ENCODE results near the gene BMPER.

The BMPER gene

DNA sequence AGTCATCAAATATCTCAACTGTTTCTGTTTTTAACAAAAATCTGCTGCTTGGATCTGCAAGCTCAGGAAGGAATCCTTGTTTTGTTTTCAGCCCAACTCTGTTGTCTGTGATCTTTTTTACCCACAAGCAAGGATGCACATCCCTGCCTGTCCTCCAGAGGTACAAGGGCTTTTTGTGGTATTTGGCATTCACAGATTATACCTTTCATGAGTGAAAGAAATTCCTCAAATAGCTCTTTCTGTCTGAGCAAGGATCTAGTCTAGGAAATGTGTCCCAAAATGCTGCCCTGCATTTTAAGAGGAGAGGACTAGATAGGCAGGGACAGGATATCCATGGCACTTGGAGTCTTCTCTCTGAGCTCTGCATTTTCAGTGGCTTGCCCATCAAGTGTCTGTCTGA, 151.8 kb downstream of the BMPER start:
- Mint-ChIP-seq H3K27ac (no peak overlapping the region), H3K4me1 (no peaks in the 10 kb centered on the region), H3K27me3 (peaks cover 2% of the 10 kb centered on the region), H3K9me3 (no peaks in the 10 kb centered on the region), H3K36me3 (no peaks in the 10 kb centered on the region), H3K4me3 (no peak overlapping the region)
- DNase-seq (ENCODE audit: low spot score in 2 of 2), result no peak
- no peak for ATAC-seq (ENCODE audit: low read depth)

DNA sequence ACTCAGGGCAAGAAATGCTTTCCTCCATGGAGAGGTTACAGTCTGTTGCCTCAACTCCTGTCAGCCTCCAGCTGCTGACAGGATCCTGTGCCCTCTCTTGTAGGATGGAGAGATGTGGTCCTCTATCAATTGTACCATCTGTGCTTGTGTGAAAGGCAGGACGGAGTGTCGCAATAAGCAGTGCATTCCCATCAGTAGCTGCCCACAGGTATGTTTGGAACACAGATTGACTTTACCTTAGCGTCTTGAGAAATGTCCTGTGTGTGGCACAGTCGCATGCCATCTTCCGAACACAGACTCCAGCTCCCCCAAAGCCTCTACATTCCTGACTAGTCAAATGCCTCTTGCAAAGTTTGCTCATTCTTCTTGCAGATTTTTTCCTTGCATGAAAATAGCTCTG, 152.6 kb downstream of the BMPER start:
- H3K27ac Mint-ChIP-seq, result no peak overlapping the region
- no peaks in the 10 kb centered on the region for H3K9me3 Mint-ChIP-seq
- no peak for ATAC-seq (ENCODE audit: low read depth)

DNA sequence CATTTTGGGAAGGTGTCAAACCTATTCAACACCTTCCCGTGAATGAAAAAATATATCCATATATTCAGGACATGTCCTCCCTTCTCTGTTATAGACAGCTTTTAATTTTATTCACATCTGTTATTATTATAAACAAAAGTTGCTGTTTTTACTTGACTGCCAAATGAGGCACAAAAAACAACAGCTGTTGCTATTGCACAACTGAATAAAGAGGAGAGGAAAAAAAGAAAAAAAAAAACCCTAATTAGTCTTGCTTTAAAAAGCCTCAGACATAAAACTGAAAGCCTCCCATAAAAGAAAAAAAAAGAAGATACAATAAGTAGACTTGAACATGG, 153.4 kb downstream of the BMPER start:
- no peaks in the 10 kb centered on the region for H3K36me3 Mint-ChIP-seq
- no peaks in the 10 kb centered on the region for H3K9me3 Mint-ChIP-seq
- H3K4me1 Mint-ChIP-seq, result no peaks in the 10 kb centered on the region
- no peak for ATAC-seq (ENCODE audit: low read depth)
- H3K27me3 Mint-ChIP-seq, result peaks cover 2% of the 10 kb centered on the region
- H3K27ac Mint-ChIP-seq, result no peak overlapping the region
- H3K4me3 Mint-ChIP-seq, result no peak overlapping the region
- DNase-seq (ENCODE audit: low spot score in 2 of 2), result no peak

More for the DNA sequence above, 152.6 kb downstream of the BMPER start:
- Mint-ChIP-seq H3K27me3 (peaks cover 2% of the 10 kb centered on the region), H3K4me1 (no peaks in the 10 kb centered on the region), H3K4me3 (no peak overlapping the region), H3K36me3 (no peaks in the 10 kb centered on the region)
- DNase-seq (ENCODE audit: low spot score in 2 of 2), result no peak

DNA sequence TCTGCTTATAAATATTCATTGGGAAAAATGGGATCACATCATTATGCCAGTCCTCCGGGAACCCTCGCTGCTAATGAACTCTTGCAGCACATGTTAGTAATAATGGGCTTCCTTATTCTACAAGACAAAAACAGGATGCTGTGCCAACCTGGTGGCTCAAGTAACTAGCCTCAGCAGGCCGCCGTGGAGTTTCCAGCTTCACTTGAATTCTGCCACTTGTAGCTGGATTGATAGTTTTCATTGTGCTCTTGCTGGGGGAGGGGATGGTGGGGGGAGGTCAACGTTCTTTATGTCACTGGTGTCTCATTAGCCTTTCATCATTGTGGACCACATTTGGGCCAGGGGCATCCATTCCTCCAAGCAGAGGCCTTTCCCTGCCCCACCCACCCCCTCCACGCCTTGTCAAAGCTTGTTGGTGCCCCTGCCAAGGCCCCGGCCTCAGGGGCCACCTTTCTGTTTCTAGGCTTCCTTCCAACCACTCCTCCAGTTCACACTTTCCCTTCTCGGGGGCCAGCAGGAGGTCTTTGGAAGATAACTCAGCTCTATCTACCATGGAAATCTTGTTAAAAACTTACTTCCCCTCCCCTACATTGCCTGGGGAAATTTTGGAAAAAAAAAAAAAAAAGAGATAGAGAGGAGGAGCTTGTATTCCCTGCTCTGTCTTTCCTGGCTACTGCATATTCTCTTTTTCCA, 153.9 kb downstream of the BMPER start:
- H3K27ac Mint-ChIP-seq, result no peak overlapping the region
- no peak overlapping the region for H3K4me3 Mint-ChIP-seq
- H3K9me3 Mint-ChIP-seq, result no peaks in the 10 kb centered on the region
- no peaks in the 10 kb centered on the region for H3K27me3 Mint-ChIP-seq
- ATAC-seq (ENCODE audit: low read depth), result no peak
- DNase-seq (ENCODE audit: low spot score in 2 of 2), result no peak
- no peaks in the 10 kb centered on the region for H3K4me1 Mint-ChIP-seq
- no peaks in the 10 kb centered on the region for H3K36me3 Mint-ChIP-seq

DNA sequence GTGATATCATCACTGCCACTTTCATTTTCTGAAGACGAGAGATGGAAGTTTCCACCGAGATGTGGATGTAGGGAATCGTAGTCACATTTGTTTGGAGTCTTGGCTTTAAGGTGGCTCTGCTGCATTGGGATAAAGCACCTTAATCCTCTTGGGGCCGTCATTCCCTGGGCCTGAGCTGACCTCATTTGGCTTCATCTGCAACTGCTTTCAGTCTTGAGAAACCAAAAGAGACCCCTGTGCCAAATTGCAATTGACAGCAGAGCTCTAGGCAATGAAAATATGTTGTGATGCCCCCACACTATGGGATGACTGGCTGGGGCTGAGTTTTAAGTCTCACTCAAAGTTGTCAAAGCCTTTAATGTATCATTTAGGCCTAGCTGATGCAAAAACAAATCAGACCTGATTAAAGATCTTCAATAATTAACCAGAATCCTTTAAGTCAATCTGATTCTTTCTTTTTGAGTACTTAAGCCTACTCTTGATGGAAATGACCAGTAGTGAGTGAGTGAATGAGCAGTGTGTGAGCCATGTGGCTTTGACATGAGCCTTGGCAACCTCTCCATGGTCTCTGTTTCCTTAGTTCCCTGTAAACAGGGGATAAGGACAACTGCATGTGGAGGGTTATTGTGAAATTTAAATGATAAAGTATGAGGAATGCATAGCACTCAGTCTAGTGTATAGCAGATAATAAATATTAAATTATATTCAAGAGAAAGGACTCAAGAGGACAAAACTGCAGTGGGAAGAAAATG, 155.0 kb downstream of the BMPER start:
- Mint-ChIP-seq H3K9me3 (no peaks in the 10 kb centered on the region), H3K4me1 (no peaks in the 10 kb centered on the region), H3K27ac (no peak overlapping the region), H3K4me3 (no peak overlapping the region), H3K27me3 (no peaks in the 10 kb centered on the region), H3K36me3 (no peaks in the 10 kb centered on the region)
- DNase-seq (ENCODE audit: low spot score in 2 of 2), result no peak
- no peak for ATAC-seq (ENCODE audit: low read depth)

DNA sequence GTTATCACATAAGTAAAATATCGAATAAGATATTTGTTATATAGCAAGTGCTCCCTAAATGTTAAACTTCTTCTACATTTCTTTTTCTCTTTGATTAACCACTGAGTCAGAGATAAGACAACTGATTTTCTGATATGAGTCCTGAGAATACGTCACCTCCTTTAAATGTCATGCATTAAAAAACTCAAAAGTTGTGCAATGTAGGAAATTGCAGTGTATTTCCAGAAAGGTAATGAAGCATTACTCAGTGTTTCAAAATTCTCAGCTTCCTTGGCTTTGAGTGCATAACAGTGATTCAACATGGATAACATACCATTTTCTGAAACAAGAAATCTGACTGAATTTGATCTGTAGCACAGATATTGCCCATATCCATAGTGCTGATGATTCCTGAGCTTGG, 155.8 kb downstream of the BMPER start:
- Mint-ChIP-seq H3K9me3 (no peaks in the 10 kb centered on the region), H3K4me3 (no peak overlapping the region), H3K27ac (no peak overlapping the region), H3K36me3 (no peaks in the 10 kb centered on the region), H3K27me3 (no peaks in the 10 kb centered on the region), H3K4me1 (no peaks in the 10 kb centered on the region)
- DNase-seq (ENCODE audit: low spot score in 2 of 2) (no peak), ATAC-seq (ENCODE audit: low read depth) (no peak)

DNA sequence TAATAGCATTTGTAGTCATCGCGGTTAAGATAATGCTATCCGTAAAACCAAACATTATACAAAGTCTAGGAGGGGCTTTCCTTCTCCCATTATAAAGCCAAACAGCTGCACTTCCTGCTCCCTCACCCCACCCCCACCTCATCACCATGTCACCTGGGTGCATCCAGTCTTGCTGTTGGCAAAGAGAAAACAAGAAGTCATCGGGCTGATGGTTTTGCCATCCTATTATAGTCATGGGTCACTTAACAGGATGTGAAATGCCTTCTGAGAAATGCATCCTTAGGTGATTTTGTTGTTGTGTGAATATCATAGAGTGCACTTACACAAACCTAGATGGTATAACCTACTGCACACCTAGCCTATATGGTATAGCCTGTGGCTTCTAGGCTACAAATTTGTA, 157.0 kb downstream of the BMPER start:
- no peak overlapping the region for H3K4me3 Mint-ChIP-seq
- H3K9me3 Mint-ChIP-seq, result no peaks in the 10 kb centered on the region
- DNase-seq (ENCODE audit: low spot score in 2 of 2), result no peak
- H3K27ac Mint-ChIP-seq, result no peak overlapping the region
- no peaks in the 10 kb centered on the region for H3K4me1 Mint-ChIP-seq
- ATAC-seq (ENCODE audit: low read depth), result no peak
- no peaks in the 10 kb centered on the region for H3K27me3 Mint-ChIP-seq
- H3K36me3 Mint-ChIP-seq, result no peaks in the 10 kb centered on the region

DNA sequence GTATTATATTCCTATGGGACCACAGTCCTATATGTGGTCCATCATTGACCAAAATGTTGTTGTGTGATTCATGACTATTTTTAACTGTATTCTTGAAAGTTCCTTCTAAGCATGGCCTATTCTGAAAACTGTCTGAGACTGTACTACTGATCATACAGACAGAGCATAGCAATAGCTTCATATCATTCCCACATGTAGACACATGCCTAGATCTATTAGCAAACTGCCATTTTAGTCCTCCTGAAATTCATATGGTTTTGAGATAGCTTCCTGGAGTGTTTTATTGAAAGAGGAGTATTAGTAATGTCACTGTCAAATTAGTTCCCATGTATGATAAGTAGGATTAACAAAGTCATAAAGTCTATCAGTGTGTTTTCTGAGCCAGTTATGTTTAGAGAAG, 157.5 kb downstream of the BMPER start:
- no peak overlapping the region for H3K4me3 Mint-ChIP-seq
- H3K27ac Mint-ChIP-seq, result no peak overlapping the region
- DNase-seq (ENCODE audit: low spot score in 2 of 2) (no peak), ATAC-seq (ENCODE audit: low read depth) (no peak)
- H3K36me3 Mint-ChIP-seq, result no peaks in the 10 kb centered on the region
- H3K4me1 Mint-ChIP-seq, result no peaks in the 10 kb centered on the region
- H3K27me3 Mint-ChIP-seq, result no peaks in the 10 kb centered on the region
- no peaks in the 10 kb centered on the region for H3K9me3 Mint-ChIP-seq

DNA sequence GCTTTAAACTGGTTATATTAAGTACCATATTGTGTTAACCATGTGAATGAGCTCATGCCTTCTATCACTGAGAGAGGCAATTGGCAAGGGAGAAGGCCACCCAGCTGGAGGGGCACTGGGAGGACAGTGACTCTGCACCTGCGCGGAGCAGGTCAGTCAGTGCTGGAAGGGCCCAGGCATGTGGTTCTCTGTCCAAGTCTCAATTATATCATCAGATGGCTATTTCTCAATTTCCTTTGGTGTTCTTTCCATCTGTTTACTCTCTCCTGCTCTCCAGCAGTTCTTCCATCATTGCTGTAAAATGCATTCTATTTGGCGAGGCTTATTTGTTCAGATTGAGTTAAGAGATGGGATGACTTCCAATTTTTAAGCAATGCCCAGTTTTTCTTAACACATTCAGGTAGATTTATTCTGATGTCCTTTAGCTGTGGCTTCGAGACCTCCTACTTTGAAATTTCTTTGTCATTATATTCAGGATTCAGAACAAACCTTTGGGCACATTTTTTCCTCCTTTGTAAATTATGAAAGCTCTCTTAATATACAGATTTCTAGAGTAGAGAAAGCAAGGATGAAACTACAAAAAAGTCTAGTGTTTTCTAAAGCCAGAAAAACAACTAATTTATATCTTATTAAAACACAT, 159.3 kb downstream of the BMPER start:
- no peaks in the 10 kb centered on the region for H3K9me3 Mint-ChIP-seq
- no peaks in the 10 kb centered on the region for H3K27me3 Mint-ChIP-seq
- no peaks in the 10 kb centered on the region for H3K36me3 Mint-ChIP-seq
- H3K4me1 Mint-ChIP-seq, result no peaks in the 10 kb centered on the region
- no peak for ATAC-seq (ENCODE audit: low read depth)
- no peak for DNase-seq (ENCODE audit: low spot score in 2 of 2)
- H3K27ac Mint-ChIP-seq, result no peak overlapping the region
- H3K4me3 Mint-ChIP-seq, result no peak overlapping the region

DNA sequence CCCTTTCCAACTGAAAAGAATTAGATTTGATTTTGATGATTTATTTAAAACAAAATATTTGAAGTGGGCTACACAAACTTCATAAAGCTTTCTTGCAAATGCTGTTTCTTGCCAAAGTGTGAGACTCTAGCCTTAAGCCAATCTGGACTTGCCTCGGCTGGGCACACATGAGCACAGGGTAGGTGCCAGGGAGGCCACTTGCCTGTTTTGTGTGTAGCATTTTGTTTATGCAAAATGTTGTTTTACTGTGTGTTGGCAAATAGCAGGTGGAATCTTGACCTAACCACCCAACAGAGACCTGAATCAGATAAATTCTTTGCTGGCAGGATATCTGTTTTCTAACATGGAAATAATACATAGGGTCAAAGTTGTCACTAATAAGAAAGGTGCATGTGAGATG, 161.1 kb downstream of the BMPER start:
- no peak for ATAC-seq (ENCODE audit: low read depth)
- Mint-ChIP-seq H3K27me3 (no peaks in the 10 kb centered on the region), H3K36me3 (no peaks in the 10 kb centered on the region)

DNA sequence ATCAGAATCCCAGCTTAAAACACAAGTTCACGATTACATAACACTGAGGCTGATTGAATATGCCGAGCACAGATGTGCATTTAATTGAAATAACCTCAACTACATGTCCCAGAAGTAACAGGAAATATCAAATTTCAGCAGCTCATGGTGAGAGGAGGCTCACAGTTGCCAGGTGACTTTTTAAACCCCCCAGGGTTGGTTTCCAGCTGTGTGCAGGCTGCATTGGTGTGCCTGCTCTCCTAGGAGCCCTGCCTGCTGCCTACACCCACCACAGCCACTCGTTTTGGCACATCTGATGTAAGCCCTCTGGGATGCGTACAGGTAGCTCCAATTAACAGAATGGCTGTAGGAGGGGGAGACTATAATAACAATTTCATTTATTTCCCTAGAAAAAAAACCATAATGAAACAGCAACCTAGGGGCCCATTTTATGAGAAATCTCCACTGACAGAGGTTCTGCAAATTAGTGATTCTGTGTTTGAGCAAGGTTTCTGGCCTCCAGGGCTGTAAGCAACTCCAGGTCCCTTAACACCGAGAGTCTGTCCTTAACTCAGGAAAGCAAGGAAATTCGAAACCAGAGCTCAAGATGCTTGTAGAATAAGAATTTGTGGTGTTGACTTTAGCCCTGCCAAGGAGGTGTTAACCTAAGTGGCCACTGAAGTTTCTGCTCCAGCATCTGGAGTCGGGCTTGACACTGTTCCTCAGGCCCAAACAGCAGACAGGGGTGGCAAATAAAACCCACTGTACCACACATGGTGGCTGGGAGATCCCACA, 161.9 kb downstream of the BMPER start:
- Mint-ChIP-seq H3K27me3 (no peaks in the 10 kb centered on the region), H3K4me1 (no peaks in the 10 kb centered on the region), H3K36me3 (no peaks in the 10 kb centered on the region), H3K9me3 (peaks cover 3% of the 10 kb centered on the region), H3K4me3 (no peak overlapping the region), H3K27ac (no peak overlapping the region)
- ATAC-seq (ENCODE audit: low read depth), result no peak
- DNase-seq (ENCODE audit: low spot score in 2 of 2), result no peak

More for the DNA sequence above, 161.1 kb downstream of the BMPER start:
- Mint-ChIP-seq H3K4me1 (no peaks in the 10 kb centered on the region), H3K27ac (no peak overlapping the region), H3K9me3 (peaks cover 2% of the 10 kb centered on the region), H3K4me3 (no peak overlapping the region)
- DNase-seq (ENCODE audit: low spot score in 2 of 2), result no peak

DNA sequence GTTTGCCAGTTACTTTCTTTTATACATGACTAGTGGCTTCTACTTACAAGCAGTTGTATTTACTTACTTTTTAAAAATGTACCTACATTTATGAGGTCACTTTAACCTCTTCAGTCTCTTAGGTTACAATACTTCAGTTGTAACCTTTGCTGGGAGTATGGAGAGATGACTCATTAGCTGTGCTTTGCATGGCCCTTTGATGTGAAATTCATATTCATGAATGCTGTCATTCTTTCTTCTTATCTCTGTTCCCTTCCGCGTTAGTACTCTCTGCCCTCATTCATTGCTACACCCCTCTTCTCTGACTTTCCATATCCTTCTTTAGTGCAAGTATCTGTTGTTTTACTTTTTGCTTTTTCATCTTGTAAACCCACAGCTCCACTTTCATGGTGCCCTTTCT, 164.3 kb downstream of the BMPER start:
- Mint-ChIP-seq H3K4me3 (no peak overlapping the region), H3K36me3 (no peaks in the 10 kb centered on the region), H3K4me1 (no peaks in the 10 kb centered on the region), H3K9me3 (peaks cover 3% of the 10 kb centered on the region), H3K27me3 (no peaks in the 10 kb centered on the region), H3K27ac (no peak overlapping the region)
- DNase-seq (ENCODE audit: low spot score in 2 of 2), result no peak
- ATAC-seq (ENCODE audit: low read depth), result no peak

DNA sequence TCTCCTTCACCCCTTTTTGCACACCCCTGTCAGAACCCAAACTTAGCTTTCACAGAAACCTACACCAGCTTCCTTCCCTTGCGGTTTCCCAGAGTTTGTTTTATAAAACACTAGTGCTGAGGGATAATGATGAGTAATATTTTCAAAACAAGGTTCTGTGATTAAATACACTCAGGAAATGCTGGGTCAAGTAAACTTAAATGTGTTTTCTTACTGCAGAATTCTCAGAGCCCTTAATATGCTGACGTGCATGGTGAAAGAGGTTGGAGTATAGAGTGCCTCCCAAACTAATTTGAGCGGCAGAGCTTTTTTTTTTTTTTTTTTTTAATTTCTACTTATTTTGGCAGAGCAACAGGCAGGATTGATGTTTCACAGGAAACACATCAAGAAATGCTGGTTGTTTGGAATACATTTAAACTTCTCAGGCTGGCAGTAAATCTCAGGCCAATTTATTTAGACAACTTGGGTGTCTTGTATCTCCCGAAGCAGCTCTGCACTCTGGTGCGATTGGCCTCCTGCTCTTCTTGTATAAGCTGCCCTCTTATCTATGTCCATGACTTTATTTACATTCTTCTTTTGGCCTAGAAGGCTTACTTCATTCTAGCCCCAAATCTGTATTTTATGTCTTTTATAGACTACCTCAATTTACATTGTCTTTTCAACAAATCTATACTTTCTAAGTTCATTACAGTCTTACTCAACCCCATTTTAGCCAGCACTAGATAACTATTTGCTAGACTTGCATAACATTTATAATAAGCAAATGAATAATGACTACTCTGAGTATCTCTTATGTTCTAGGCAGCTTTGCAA, 165.4 kb downstream of the BMPER start:
- Mint-ChIP-seq H3K27ac (no peak overlapping the region), H3K27me3 (no peaks in the 10 kb centered on the region), H3K9me3 (peaks cover 3% of the 10 kb centered on the region), H3K4me1 (no peaks in the 10 kb centered on the region), H3K4me3 (no peak overlapping the region), H3K36me3 (no peaks in the 10 kb centered on the region)
- DNase-seq (ENCODE audit: low spot score in 2 of 2) (no peak), ATAC-seq (ENCODE audit: low read depth) (no peak)

All from memory B cell (primary cell).